A673 (cell line): ENCODE results near the gene RDX. TPM values are rescaled to one million over a fixed set of nuclear protein-coding genes. Genes with fewer than 3 reads are reported as not detected.

ENCODE experiments used
- BruUV-seq: library from RNA; stranded (reverse); fragments of 400-500 nt; replicated peaks from 2 replicates; lab custom pipeline; 2021; lab: Mats Ljungman, UMichigan
- CTCF ChIA-PET: fragments of 300-600 bp; sonication (Branson Sonifier 250); formaldehyde crosslinking; loops from one replicate; lab custom pipeline; 2022; ENCODE audit warnings: antibody characterized with exemption; lab: Charles Lee
- POLR2A ChIA-PET: fragments of 300-600 bp; sonication (Branson Sonifier 250); formaldehyde crosslinking; loops from one replicate; lab custom pipeline; 2022; ENCODE audit warnings: antibody characterized with exemption; ENCODE audit not compliant: low non-redundant PET; lab: Charles Lee
- DNase-seq: peaks from one replicate; pipeline ENCODE4 v3.0.0-alpha.2; 2015; ENCODE audit warnings: low spot score
- H3K27ac ChIP-seq: fragments of 200-600 bp; sonication (generic); 2 replicates; pipeline ENCODE4 v1.5.1; 2016; ENCODE audit warnings: mixed run types, low read depth, mild to moderate bottlenecking, mixed read lengths, antibody characterized with exemption, low read length; ENCODE audit not compliant: poor library complexity, severe bottlenecking
- H3K27me3 ChIP-seq: fragments of 200-600 bp; sonication (generic); replicated peaks from 2 replicates; pipeline ENCODE4 v1.6.1; 2017; ENCODE audit warnings: mixed run types, low read depth, mild to moderate bottlenecking, mixed read lengths, antibody characterized with exemption, low read length; ENCODE audit not compliant: insufficient read depth, poor library complexity
- H3K36me3 ChIP-seq: fragments of 200-600 bp; sonication (generic); 2 replicates; pipeline ENCODE4 v1.6.1; 2016; ENCODE audit warnings: mixed run types, mild to moderate bottlenecking, mixed read lengths, antibody characterized with exemption, low read length; ENCODE audit not compliant: insufficient read depth, poor library complexity, severe bottlenecking
- H3K4me1 ChIP-seq: fragments of 200-600 bp; sonication (generic); 2 replicates; pipeline ENCODE4 v1.6.1; 2017; ENCODE audit warnings: mixed run types, mild to moderate bottlenecking, mixed read lengths, antibody characterized with exemption, low read length; ENCODE audit not compliant: insufficient read depth, poor library complexity, severe bottlenecking
- H3K4me3 ChIP-seq: fragments of 200-600 bp; sonication (generic); 2 replicates; pipeline ENCODE4 v1.5.1; 2016; ENCODE audit warnings: low read depth, mixed run types, mild to moderate bottlenecking, mixed read lengths, low read length; ENCODE audit not compliant: poor library complexity, severe bottlenecking
- H3K9me3 ChIP-seq: fragments of 200-600 bp; sonication (generic); 2 replicates; pipeline ENCODE4 v1.6.1; 2016; ENCODE audit warnings: mixed run types, low read depth, mild to moderate bottlenecking, mixed read lengths, antibody characterized with exemption, low read length; ENCODE audit not compliant: poor library complexity, severe bottlenecking
- CTCF ChIP-seq: fragments of 300-800, 200-600 bp; sonication (generic); conservative IDR thresholded peaks from 2 replicates; pipeline ENCODE4 v1.5.1; 2017; ENCODE audit warnings: low read depth, mild to moderate bottlenecking, antibody characterized with exemption, low read length, moderate library complexity, mixed read lengths
- EZH2 ChIP-seq: fragments of 200-600 bp; sonication (generic); IDR thresholded peaks from 2 replicates; pipeline ENCODE4 v1.6.1; 2017; ENCODE audit warnings: borderline replicate concordance, low read depth, mild to moderate bottlenecking, mixed read lengths, antibody characterized with exemption, low read length; ENCODE audit not compliant: poor library complexity, severe bottlenecking
- intact Hi-C: fragments of 100-400 bp; cut with micrococcal nuclease; formaldehyde crosslinking; loops from one replicate; pipeline ENCODE4 v1.10.0; 2022; ENCODE audit not compliant: unreplicated experiment
- total RNA-seq: library from RNA; stranded (reverse); gene quantifications from 2 replicates; pipeline ENCODE4 v1.2.3, GENCODE V29; 2021

The RDX gene
- total RNA-seq, 1 experiment from 2014 or later = 395 TPM

GRCh38 chr11:110182886-110183285 lies 113.5 kb downstream of the RDX start:
- DNase-seq = no peak
- ChIA-PET POLR2A (no interaction called here), CTCF (no interaction called here)
- intact Hi-C loops = no loop called here
- no peaks in the 10 kb centered on the region for H3K9me3 ChIP-seq
- TF ChIP-seq EZH2 = no peak
- no peak for TF ChIP-seq CTCF
- H3K27ac ChIP-seq = no peak overlapping the region
- no TSS peak for BruUV-seq
- H3K36me3 ChIP-seq = no peaks in the 10 kb centered on the region
- H3K27me3 ChIP-seq = no peaks in the 10 kb centered on the region
- H3K4me3 ChIP-seq = no peak overlapping the region
- no peaks in the 10 kb centered on the region for H3K4me1 ChIP-seq

GRCh38 chr11:110179064-110179463 lies 117.3 kb downstream of the RDX start:
- intact Hi-C loops = loop anchor here (10.0 kb wide), 1 partner anchor 324 kb away; no protein-coding TSS in a partner anchor
- Histone ChIP-seq H3K27me3 (no peaks in the 10 kb centered on the region), H3K4me3 (no peak overlapping the region), H3K27ac (no peak overlapping the region), H3K9me3 (no peaks in the 10 kb centered on the region), H3K36me3 (no peaks in the 10 kb centered on the region), H3K4me1 (peaks cover 32% of the 10 kb centered on the region)
- ChIA-PET CTCF (interaction anchor here (0.5 kb wide), 1 partner anchor 1592 kb away, joined by 7 read pairs; no protein-coding TSS in a partner anchor), POLR2A (interaction anchor here (0.6 kb wide), 1 partner anchor 250 kb away, joined by 4 read pairs; no protein-coding TSS in a partner anchor)
- DNase-seq = no peak
- TF ChIP-seq EZH2 (no peak), CTCF (no peak)
- BruUV-seq = no TSS peak

GRCh38 chr11:110177086-110177456 lies 119.3 kb downstream of the RDX start:
- ChIA-PET POLR2A (no interaction called here), CTCF (no interaction called here)
- H3K4me3 ChIP-seq = no peak overlapping the region
- intact Hi-C loops = loop anchor here (10.0 kb wide), 1 partner anchor 322 kb away; no protein-coding TSS in a partner anchor
- no peak for DNase-seq
- H3K36me3 ChIP-seq = no peaks in the 10 kb centered on the region
- H3K27me3 ChIP-seq = no peaks in the 10 kb centered on the region
- no peak for TF ChIP-seq CTCF
- TF ChIP-seq EZH2 = no peak
- peaks cover 45% of the 10 kb centered on the region for H3K4me1 ChIP-seq
- H3K27ac ChIP-seq = peak overlapping the region; percentile 58
- H3K9me3 ChIP-seq = no peaks in the 10 kb centered on the region
- no TSS peak for BruUV-seq
